GM19452 (cell line): ENCODE results near the gene RYR1.
"Not testable (repeated sequence)": the region's sequence is repeated elsewhere in the genome, so short reads cannot be mapped to it uniquely, and the experiment has no call there.

Experiments used
- ATAC-seq: cut with Tn5 transposase; IDR thresholded peaks from one replicate; pipeline ENCODE4 v1.9.1; 2021; ENCODE audit not compliant: unreplicated experiment

The RYR1 gene

DNA sequence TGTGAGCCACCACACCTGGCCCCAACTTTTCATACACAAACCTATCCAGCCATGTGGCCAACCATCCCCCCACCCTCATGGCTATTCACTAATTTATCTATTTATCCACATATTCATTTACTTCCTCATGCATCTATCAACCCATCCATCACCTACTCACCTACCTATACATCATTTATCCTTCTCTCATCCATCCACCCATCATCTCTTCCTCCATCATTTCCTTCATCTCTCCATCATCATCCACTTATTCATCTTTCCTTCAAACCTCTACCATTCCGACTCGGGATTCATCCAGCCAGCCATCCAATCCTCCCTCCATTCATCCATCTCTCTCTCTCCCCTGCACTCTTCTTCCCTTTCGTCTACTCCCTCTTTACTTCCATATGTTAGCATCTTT, 54.6 kb downstream of the RYR1 start:
- ATAC-seq: no peak

DNA sequence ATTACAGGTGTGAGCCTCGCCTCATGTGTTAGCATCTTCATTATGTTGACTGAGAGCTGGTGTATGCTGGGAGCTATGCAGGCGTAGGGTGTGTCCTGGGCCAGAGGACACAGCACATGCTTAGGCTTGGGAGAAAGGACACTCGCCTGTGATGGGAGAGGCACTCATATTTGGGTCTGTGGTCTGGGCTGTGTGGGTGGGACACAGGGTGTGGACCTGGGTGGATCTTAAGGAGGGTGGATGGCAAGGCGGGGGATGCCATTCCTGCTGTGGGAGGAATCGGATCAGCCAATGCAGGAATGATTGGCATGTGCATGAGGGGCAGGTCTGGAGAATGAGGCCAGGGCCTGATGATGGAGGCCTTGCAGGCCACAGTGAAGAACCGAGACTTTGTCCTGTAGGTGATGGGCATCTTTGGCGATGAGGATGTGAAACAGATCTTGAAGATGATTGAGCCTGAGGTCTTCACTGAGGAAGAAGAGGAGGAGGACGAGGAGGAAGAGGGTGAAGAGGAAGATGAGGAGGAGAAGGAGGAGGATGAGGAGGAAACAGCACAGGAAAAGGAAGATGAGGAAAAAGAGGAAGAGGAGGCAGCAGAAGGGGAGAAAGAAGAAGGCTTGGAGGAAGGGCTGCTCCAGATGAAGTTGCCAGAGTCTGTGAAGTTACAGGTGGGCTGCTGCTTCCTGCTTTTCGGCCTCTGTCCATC, 55.4 kb downstream of the RYR1 start:
- no peak for ATAC-seq

- no peak for ATAC-seq
Observed at GRCh38 chr19:38490861-38491260, 57.4 kb downstream of the RYR1 start.

- no peak for ATAC-seq
Observed at GRCh38 chr19:38492181-38492813, 58.8 kb downstream of the RYR1 start.

GRCh38 chr19:38494379-38494778, 60.9 kb downstream of the RYR1 start:
- no peak for ATAC-seq

GRCh38 chr19:38495375-38495774, 61.9 kb downstream of the RYR1 start:
- not testable (repeated sequence) for ATAC-seq

DNA sequence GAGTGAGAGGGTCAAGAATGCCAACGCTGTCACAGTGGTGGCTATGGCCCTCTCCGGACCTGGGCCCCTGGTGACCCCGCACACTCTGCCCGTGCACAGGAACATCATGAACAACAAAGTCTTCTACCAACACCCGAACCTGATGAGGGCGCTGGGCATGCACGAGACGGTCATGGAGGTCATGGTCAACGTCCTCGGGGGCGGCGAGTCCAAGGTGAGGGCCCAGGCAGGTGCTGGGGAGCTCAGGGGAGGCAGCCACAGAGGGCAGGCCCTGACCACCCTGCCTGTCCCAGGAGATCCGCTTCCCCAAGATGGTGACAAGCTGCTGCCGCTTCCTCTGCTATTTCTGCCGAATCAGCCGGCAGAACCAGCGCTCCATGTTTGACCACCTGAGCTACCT, 62.6 kb downstream of the RYR1 start:
- no peak for ATAC-seq

DNA sequence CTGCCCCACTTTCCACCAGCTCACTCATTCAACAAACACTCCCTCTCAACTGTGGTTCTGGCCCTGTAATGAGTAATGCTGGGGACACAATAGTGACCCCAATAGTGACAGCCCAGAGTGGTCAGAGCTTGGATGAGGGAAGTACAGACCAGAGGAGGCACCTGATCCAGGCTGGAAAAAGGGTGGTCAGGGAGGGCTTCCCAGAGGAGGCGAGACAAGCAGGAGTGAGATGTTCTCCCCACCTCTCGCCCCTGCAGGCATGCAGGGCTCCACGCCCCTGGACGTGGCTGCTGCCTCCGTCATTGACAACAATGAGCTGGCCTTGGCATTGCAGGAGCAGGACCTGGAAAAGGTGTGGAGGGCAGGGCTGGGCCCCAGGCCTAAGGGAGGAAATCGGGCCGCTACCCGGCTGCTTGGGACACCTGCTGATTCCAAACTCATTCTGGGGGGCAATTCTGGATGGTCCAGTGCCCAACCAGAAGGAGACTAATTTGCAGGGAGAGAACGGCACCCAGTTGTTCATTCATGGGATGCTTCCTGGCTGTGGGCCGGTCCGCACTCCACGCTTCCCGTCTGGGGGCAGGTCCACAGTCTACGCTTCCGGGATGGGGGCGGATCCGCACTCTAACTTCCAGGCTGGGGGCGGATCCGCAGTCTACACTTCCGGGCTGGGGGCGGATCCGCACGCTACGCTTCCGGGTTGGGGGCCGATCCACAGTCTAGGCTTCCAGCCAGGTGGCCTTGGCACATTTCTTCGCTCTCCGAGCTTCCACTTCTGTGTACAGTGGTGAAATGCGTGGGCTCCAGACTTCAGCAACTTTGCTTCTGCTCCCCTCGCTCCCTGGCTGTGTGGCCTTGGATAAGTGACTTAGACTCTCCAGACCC, 63.4 kb downstream of the RYR1 start:
- ATAC-seq: no peak

DNA sequence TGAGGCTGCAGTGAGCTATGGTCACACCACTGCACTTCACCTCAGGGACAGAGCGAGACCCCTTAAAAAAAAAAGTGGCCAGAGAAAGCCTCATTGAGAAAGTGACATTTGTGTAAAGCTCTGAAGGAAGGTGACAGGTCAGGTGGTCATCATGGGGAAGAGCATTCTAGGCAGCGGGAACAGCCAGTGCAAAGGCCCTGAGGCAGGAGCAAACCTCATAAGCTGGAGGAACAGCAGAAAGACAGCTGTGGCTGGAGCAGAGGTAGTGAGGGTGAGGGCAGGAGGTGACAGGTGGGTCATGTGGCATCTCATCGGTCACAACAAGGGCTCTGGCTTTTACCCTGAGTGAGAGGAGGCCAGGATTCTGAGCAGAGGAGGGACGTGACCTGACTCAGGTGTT, 64.4 kb downstream of the RYR1 start:
- ATAC-seq: no peak

DNA sequence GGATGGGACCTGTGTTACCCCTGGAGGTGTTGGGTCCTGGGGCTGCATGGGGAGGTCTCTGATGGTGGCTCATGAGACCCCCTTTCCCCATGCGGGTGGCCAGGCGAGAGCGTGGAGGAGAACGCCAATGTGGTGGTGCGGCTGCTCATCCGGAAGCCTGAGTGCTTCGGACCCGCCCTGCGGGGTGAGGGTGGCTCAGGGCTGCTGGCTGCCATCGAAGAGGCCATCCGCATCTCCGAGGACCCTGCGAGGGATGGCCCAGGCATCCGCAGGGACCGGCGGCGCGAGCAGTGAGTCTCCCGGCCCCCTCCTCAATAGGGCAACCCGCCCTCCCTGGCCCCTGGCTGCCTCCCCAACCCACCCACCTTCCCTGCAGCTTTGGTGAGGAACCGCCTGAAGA, 66.0 kb downstream of the RYR1 start:
- ATAC-seq: no peak

DNA sequence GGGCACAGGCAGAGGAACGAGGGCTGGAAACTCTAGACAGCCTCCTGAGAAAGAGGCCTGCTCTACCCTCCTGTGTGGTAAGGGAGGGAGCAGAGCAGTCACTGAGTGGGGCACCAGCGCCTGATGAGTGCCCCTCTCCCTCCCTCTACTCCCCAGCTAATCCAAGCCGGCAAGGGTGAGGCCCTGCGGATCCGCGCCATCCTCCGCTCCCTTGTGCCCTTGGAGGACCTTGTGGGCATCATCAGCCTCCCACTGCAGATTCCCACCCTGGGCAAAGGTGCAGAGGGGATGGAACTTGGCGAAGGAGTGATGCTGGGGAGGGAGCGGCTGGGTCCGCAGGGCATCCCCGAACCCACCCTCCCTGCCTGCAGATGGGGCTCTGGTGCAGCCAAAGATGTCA, 67.0 kb downstream of the RYR1 start:
- ATAC-seq: no peak

GRCh38 chr19:38502410-38503076, 69.1 kb downstream of the RYR1 start:
- no peak for ATAC-seq

DNA sequence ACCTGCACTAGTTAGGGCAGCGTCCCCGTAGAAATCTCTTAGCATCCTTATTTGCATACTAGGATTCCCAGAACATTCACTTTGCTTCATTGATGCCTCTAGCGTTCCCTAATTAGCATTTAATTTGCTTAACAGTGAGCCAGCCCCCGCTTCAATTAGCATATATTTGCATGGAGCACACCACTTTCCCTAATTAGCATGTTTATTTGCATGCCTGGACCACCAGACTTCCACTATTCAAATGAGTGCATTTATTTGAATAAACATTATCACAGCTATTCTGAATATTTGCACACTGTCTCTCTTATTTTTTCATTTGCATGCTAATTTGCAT, 69.6 kb downstream of the RYR1 start:
- ATAC-seq: no peak

- no peak for ATAC-seq
Observed at GRCh38 chr19:38505958-38506357, 72.5 kb downstream of the RYR1 start.

GRCh38 chr19:38506375-38506722, 72.9 kb downstream of the RYR1 start:
- ATAC-seq: no peak

GRCh38 chr19:38506723-38507550, 73.4 kb downstream of the RYR1 start:
- no peak for ATAC-seq

DNA sequence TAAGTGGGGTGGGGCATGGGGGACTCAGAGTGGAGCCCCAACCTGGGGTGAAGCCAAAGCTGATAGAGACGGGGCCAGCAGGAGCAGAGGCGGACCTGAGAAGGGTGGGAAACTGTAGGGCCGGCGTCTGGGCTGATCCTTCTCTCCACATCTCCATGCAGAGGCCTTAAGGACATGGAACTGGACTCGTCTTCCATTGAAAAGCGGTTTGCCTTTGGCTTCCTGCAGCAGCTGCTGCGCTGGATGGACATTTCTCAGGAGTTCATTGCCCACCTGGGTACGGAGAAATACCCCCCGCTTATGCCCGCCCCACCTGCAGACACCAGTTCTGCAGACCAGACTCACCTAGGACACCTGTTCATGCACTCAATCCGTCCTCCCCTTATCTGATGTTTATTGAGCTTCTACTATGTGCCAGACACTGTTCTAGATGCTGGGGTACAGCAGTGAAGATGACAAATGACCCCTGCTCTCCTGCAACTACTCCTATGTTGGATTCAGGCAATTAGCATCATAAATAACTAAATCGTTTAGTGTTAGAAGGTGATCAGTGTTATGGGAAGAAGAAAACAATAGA, 74.1 kb downstream of the RYR1 start:
- no peak for ATAC-seq

- no peak for ATAC-seq
Observed at GRCh38 chr19:38508507-38508906, 75.0 kb downstream of the RYR1 start.

DNA sequence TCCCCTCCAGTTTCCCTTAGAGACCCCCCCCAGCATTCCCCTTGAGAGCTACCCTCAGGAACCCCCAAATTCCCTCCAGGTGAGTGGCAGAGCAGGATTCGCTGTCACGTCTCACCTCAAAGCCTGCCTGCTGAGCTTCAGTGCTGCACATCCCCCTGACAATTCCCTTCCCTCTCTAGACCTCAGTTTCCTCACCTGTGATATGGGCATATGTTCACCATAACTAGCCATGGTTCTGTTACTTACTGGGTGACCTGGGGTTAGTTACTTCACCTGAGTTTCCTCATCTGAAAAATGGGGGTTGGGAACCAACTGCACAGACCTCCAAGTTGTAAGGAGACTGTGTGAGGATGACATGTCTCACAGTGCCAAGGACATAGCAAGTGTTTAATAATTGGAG, 75.5 kb downstream of the RYR1 start:
- no peak for ATAC-seq

DNA sequence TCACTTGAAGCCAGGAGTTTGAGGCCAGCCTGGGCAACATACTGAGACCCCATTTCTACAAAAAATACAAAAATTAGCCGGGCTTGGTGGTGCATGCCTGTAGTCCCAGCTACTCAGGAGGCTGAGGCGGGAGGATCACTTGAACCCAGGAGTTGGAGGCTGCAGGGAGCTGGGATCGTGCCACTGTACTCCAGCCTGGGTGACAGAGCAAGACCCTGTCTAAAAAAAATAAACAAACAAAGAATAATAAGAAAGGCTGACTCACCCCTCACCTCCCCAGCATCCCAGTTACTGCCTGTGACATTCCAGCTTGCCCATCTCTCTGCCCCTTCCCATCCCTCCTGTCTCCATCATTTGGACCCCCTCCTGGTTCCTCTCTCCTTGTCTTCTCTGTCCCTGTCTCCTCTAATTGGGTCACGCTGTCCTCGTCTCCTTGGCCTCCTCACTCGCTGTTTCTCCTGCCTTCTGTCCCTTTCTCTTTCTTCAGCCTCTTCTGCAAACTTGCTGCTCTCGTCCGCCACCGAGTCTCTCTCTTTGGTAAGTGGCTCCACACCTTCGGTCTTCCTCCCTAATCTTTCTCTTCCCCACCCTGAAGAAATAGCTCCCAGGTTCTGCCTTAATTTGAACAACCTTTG, 77.7 kb downstream of the RYR1 start:
- no peak for ATAC-seq
